HG02973 (cell line): Measurements from ENCODE around the gene IRAK1BP1.
"Not testable (repeated sequence)": the region's sequence is repeated elsewhere in the genome, so short reads cannot be mapped to it uniquely, and the experiment has no call there.

ENCODE experiments used
- ATAC-seq: cut with Tn5 transposase; IDR thresholded peaks from one replicate; pipeline ENCODE4 v1.9.1; 2021; ENCODE audit warnings: moderate library complexity; ENCODE audit not compliant: unreplicated experiment

The IRAK1BP1 gene

GRCh38 chr6:78883651-78884050 is 16.3 kb downstream of the IRAK1BP1 start:
- no peak for ATAC-seq

GRCh38 chr6:78889901-78890300 is 22.6 kb downstream of the IRAK1BP1 start:
- ATAC-seq, result not testable (repeated sequence)

DNA sequence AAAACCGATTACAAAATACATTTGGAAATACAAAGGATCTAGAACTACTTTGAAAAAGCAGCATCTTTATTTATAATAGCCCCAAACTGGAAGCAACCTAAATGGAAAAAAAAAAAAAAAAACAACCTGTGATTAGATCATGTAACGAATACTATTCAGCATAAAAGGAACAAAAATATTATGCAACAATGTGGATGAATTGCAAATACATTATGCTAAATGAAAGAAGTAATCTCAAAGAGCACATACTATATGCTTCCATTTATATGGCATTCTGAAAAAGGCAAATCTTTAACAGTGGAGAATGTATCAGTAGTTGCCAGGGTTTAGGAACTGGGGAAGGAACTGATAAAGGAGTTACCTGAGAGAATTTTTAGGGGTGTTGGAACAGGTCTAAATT is 28.9 kb downstream of the IRAK1BP1 start:
- no peak for ATAC-seq

DNA sequence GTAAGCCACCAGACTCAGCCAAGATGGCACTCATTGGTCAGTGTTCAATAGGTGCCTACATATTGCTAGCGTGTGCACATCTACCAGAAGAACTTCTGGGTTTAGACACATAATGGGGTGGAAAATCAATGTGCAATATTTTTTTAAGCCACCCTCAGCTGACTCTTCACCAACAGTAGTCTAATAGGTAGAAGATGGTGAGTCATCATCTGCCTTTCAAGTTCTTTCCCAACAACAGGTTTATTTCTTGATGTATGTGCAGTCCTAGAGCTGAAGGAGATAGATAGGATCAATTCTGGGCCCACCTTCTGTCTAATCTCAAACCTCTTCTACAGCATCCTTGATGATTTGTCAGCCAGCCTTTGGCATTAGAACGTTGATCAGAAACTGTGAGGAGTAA is 41.3 kb downstream of the IRAK1BP1 start:
- ATAC-seq, result no peak

GRCh38 chr6:78909391-78909790 is 42.0 kb downstream of the IRAK1BP1 start:
- no peak for ATAC-seq

DNA sequence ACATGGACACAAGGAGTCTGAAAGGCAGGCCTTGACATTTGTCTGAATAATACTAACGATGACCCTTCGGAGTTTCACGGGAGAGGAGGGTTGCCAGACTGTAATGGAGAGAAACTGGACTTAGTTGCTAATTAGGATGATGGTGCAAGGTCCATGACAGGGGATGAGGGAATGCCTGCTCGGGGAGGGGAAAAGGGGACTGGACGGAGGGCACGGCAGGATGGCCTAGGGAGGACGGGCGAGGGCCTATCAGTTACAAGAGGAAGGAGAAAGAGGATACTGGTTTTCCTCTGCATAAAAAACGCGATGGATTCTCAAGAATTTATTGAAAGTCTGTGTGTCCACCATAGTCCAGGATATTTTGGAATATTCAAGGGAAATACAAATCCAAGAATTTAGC is 42.7 kb downstream of the IRAK1BP1 start:
- ATAC-seq, result no peak

DNA sequence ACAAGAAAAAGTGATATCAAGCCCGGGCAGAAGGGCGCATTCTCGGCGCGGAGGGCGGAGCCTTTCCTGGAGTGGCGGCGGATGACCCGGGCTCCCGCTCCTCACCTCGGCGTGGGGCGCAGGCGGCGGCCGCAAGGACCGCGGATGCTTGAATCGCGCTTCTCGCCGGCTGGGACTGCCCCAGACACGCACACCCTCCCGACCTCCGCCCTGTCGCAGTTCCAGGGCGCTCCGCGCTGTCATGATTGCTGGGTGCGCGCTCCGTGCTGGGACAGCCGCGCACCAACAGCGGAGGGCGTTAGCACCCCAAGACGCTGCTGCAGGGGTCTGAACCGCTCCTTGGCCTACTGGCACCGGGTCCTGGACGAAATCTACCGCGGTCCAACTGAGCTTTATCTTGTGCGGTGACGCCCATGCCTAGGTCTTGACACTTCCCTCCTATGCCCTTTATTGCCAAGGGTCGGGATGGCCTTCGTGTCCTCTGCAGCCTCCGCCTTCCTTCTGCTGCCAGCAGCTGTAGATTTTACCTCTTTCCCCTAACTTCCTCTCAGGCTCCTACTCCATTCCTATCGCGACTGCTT is 43.3 kb downstream of the IRAK1BP1 start:
- no peak for ATAC-seq

GRCh38 chr6:78911218-78911940 is 44.0 kb downstream of the IRAK1BP1 start:
- no peak for ATAC-seq

GRCh38 chr6:78916411-78916810 is 49.1 kb downstream of the IRAK1BP1 start:
- no peak for ATAC-seq

DNA sequence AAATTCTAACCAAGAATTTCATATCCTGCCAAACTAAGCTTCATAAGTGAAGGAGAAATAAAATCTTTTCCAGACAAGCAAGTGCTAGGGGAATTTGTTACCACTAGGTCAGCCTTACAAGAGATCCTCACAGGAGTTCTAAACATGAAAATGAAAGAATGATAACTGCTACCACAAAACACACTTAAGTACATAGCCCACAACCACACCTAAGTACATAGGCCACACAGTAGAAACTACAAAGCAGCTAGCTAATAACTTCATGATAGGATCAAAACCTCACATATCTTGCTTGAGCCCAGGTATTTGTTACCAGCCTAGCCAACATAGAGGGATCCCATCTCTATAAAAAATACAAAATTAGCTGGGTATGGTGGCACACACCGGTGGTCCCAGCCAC is 50.4 kb downstream of the IRAK1BP1 start:
- no peak for ATAC-seq

DNA sequence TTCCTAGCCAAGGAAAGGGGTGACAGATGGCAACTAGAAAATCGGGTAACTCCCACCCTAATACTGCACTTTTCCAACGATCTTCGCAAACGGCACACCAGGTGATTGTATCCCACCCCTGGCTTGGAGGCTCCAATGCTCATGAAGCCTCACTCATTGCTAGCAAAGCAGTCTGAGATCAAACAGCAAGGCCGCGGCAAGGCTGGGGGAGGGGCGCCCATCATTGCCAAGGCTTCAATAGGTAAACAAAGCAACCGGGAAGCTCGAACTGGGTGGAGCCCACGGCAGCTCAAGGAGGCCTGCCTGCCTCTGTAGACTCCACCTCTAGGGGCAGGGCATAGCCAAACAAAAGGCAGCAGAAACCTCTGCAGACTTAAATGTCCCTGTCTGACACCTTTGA is 53.8 kb downstream of the IRAK1BP1 start:
- not testable (repeated sequence) for ATAC-seq

GRCh38 chr6:78925317-78925716 is 58.0 kb downstream of the IRAK1BP1 start:
- ATAC-seq, result no peak

DNA sequence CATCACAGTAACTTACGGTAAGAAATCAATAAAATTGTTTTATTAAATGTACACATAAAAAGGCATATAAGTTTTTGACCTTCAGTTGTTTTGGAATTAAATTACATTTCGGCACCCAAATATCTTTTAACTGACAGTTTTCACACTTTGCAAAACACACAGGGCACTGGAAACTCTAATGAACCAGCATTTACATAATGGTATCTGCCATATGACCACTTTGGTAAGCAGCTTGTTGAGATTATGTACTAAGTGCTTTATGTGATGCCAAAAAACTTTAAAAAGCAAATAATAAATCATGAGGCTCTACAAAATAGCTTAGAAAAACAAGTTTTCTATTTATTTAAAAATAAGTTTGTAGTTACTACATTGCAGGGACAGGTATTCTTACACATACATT is 68.2 kb downstream of the IRAK1BP1 start:
- no peak for ATAC-seq

GRCh38 chr6:78936515-78936914 is 69.2 kb downstream of the IRAK1BP1 start:
- ATAC-seq, result no peak

DNA sequence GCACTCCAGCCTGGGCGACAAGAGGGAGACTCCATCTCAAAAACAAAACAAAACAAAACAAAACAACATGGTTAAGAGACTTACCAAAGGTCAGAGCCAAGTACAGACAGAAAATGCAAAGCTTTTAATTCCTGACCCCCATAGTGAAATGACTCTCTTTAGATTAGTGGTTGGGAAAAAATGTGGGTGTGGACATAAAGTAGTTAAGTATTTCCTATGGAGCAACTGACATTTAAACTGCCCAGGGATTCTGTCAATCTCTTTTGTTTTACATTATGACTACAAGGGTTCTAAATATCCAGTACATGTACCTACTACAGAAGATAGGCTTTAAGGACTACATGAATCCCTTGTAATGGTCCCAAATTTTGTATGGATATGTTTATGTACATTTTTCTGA is 75.1 kb downstream of the IRAK1BP1 start:
- no peak for ATAC-seq

GRCh38 chr6:78947529-78947928 is 80.2 kb downstream of the IRAK1BP1 start:
- no peak for ATAC-seq

DNA sequence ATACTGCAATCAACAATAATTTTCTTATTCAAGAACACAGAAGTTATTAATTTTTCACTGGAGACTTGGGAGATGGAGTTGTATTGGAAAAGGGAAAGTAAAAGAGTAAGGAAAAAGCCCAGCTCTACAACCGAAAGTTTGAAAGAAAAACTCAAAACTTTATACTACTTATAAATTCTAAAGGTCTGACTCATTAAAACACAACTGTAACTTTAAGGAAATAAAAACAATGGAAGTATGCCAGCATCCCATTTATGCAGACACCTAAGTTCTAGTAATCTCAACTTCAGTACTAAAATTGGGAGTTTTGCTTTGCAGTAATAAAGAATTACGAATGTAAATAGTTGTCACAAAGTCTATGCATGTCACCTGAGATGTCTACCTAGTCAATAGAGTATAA is 80.6 kb downstream of the IRAK1BP1 start:
- ATAC-seq, result no peak

DNA sequence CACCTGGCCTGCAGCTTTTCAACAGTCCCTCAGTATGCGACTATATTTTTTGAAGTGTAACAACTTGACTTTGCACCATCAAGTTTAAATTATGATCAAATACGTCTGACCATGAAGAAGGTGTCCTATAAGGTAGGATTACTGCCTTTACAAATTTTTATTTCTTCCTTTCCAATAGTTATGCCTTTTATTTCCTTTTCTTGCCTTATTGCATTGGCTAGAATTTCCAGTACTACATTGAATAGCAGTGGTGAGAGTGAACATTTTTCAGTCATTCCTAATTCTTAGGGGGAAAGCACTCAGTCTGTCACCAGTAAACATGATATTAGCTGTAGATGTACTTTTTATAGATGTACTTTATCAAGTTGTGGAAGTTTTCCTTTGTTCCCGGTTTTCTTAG is 81.4 kb downstream of the IRAK1BP1 start:
- no peak for ATAC-seq

GRCh38 chr6:78952362-78952761 is 85.0 kb downstream of the IRAK1BP1 start:
- no peak for ATAC-seq
